Activated naive CD8-positive, alpha-beta T cell (primary cell): ENCODE measurements around the gene CMTM1.
"Not testable (repeated sequence)": the region's sequence is repeated elsewhere in the genome, so short reads cannot be mapped to it uniquely, and the experiment has no call there.

ENCODE experiments used
- H3K27ac Mint-ChIP-seq: one replicate; pipeline ENCODE4 v1.8.0; 2021; ENCODE audit warnings: mixed read lengths
- H3K27me3 Mint-ChIP-seq: one replicate; pipeline ENCODE4 v1.8.0; 2021; ENCODE audit warnings: mixed read lengths
- H3K36me3 Mint-ChIP-seq: one replicate; pipeline ENCODE4 v1.8.0; 2021; ENCODE audit warnings: mixed read lengths
- H3K4me1 Mint-ChIP-seq: one replicate; pipeline ENCODE4 v1.8.0; 2021; ENCODE audit warnings: low read depth, mixed read lengths
- H3K4me3 Mint-ChIP-seq: one replicate; pipeline ENCODE4 v1.8.0; 2021; ENCODE audit warnings: mild to moderate bottlenecking, mixed read lengths
- H3K9me3 Mint-ChIP-seq: one replicate; pipeline ENCODE4 v1.8.0; 2021; ENCODE audit warnings: low read depth, mixed read lengths

The CMTM1 gene

DNA sequence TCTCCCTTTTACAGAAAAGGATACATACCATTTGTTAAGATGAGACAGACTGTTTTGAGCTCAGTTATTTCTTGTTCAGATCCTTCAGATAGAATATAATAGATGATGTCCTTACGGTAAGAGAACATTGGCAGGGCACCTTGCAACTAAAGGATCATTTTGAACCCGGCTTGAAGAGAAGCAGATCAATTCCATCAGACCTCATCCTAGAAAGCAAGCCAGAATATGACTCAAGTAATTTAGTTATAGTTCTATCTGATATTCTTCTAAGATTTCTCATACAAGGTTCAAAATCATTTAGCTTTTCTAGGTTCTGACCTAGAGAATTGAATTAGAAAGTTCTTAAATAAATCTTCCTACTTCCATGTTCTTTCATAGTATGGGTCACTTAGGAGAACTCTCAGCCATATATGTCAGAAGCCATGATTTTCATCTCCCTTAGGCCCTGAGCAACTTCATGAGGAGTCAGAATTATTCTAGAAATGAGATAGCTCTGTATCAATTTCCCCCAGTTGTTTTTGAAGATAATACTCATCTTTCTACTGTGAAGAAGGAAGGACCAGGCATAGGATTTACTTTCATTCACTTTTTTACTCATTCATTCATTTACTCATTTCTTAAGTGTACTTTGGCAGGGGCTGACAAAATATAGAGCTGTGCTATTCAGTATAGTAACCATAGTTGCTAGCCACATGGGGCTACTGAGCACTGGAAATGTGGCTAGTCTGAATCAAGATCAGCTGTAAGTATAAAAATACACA lies 2.5 kb upstream of the CMTM1 start:
- Mint-ChIP-seq H3K4me3 (no peak overlapping the region), H3K27me3 (no peaks in the 10 kb centered on the region), H3K4me1 (peaks cover 44% of the 10 kb centered on the region), H3K36me3 (peaks cover 8% of the 10 kb centered on the region), H3K27ac (peak overlapping the region; percentile 59), H3K9me3 (no peaks in the 10 kb centered on the region)

DNA sequence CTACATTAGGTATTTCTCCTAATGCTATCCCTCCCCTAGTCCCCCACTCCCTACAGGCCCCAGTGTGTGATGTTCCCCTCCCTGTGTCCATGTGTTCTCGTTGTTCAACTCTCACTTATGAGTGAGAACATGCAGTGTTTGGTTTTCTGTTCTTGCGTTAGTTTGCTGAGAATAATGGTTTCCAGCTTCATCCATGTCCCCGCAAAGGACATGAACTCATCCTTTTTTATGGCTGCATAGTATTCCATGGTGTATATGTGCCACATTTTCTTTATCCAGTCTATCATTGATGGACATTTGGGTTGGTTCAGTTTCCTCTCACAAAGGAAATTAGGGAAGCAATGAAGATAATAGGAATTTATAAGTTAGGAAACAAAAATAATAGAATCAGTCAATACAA lies 1.0 kb downstream of the CMTM1 start:
- Mint-ChIP-seq H3K27ac (peak overlapping the region; percentile 70), H3K4me1 (peaks cover 27% of the 10 kb centered on the region)
- H3K4me3 Mint-ChIP-seq, H3K9me3 Mint-ChIP-seq, H3K27me3 Mint-ChIP-seq, H3K36me3 Mint-ChIP-seq: not testable (repeated sequence)

DNA sequence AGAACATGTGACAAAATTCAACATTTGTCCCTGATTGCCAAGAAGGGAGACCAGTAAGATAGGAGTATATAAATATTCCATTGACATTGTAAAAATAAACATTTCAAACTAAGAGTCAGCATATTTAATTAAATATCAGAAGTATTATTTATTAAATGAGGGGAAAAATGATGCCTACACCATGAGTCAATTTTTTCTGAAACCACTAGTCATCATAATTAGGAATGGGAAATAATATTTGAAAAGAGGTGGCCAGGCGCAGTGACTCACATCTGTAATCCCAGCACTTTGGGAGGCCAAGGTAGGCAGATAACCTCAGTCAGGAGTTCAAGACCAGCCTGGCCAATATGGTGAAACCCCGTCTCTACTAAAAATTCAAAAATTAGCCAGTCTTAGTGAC lies 2.1 kb downstream of the CMTM1 start:
- Mint-ChIP-seq H3K4me1 (peaks cover 16% of the 10 kb centered on the region), H3K27ac (no peak overlapping the region), H3K27me3 (no peaks in the 10 kb centered on the region), H3K36me3 (peaks cover 8% of the 10 kb centered on the region), H3K9me3 (no peaks in the 10 kb centered on the region), H3K4me3 (no peak overlapping the region)

DNA sequence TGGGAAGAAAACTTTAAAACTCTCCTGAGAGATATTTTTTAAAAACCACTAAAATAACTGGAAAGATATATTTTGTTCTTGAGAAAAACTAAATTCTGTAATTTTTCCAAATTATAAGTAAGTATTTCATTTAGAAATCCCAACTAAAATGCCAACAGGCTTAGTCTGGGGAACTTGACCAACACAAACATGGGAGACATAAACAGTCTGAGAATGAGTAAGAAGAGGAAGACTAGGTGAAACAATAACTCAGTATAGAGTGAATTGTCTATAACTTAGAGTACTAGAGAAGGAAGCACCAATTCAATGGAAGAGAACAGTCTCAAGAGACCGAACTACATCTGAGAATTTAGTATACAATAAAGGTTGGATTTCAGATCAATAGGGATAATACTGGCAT lies 2.9 kb downstream of the CMTM1 start:
- Mint-ChIP-seq H3K27me3 (no peaks in the 10 kb centered on the region), H3K27ac (peak overlapping the region; percentile 11), H3K9me3 (no peaks in the 10 kb centered on the region), H3K36me3 (peaks cover 8% of the 10 kb centered on the region), H3K4me1 (peaks cover 9% of the 10 kb centered on the region), H3K4me3 (no peak overlapping the region)

DNA sequence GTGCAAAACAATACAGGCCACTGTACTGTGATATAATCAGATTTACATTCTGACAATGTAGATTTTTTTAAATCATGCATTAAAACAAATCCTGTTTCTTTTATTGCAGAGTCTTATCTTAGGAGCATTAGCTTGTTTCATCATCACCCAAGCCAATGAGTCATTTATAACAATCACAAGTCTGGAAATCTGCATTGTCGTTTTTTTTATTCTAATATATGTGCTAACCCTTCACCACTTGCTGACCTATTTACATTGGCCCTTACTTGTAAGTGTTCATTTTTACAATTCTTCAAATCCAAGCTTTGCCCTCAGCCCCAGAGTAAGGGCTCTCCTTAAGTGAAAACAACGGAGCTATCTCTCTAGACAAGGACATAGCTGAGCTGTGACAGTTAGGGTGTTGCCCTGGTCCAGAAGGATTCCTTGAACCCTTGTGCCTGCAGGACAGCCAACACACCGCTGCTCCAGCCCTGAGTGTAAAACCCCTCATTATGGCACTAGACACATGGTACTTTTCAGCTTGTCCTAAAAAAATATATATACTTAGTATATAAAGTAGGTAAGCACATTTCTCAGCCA lies 3.7 kb downstream of the CMTM1 start:
- Mint-ChIP-seq H3K4me3 (no peak overlapping the region), H3K27me3 (no peaks in the 10 kb centered on the region), H3K4me1 (peaks cover 8% of the 10 kb centered on the region), H3K36me3 (peaks cover 8% of the 10 kb centered on the region), H3K9me3 (no peaks in the 10 kb centered on the region), H3K27ac (peak overlapping the region; percentile 11)

DNA sequence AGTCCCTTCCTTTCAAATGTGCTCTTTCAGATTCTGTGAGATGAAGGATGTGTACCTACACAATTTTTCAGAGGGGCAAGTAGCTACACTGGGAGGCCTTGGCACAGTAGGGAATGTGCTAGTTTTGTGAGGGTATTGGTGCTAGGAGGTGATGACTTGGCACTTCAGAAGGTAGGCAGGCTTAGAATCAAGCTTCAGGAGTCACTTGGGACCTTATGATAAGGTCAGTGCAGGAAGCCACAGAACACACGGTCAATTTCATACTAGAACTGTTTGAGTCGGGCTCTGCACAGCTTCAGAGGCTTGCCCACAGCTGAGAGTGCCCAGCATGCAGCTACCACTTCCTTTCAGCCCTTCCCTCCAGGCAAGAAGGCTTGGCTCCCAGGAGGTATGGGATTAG lies 6.1 kb downstream of the CMTM1 start:
- Mint-ChIP-seq H3K36me3 (peaks cover 5% of the 10 kb centered on the region), H3K4me3 (no peak overlapping the region), H3K9me3 (no peaks in the 10 kb centered on the region), H3K4me1 (peaks cover 8% of the 10 kb centered on the region), H3K27ac (no peak overlapping the region), H3K27me3 (no peaks in the 10 kb centered on the region)

DNA sequence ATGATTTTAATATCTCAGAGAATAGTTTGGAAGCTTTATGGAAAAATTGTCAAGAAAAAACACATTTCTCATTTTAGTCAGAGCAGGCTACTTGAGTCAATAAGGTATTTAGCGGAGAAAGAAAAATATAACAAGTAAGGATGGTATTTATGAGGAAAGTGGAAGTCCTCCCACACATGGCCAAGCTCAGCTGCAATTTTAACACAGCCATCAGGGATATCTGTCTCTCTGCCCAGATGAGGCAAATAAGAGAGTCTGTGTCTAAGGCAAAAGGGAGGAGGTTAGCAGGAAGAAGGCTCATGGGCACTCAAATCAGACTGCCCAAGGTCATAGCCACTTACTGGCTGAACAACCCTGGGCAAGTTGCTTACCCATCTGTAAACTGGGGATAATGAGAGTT lies 7.8 kb downstream of the CMTM1 start:
- Mint-ChIP-seq H3K27ac (no peak overlapping the region), H3K27me3 (no peaks in the 10 kb centered on the region), H3K4me1 (peaks cover 10% of the 10 kb centered on the region)

DNA sequence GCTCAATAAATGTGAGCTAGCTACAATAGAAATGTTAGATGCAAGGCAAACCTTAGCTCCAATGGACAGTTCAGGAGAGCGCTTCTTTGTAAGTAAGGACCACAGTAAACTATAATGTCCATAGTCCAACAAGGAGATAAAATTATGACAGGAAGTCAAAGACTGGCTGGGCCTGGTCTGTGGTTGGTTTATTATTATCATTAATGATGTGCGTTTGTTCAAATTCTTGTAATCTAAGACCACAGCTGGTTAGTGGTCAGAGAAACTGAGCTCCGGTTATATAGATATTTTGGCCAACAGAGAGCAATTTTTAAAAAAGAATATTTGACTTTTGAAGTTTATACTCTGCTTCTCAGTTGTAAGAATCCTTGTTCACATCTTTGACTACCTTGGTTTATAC lies 8.3 kb downstream of the CMTM1 start:
- Mint-ChIP-seq H3K36me3 (no peaks in the 10 kb centered on the region), H3K4me3 (no peak overlapping the region), H3K27me3 (no peaks in the 10 kb centered on the region), H3K4me1 (peaks cover 11% of the 10 kb centered on the region), H3K27ac (no peak overlapping the region), H3K9me3 (no peaks in the 10 kb centered on the region)

More for the DNA sequence above, 7.8 kb downstream of the CMTM1 start:
- no peaks in the 10 kb centered on the region for H3K36me3 Mint-ChIP-seq
- H3K4me3 Mint-ChIP-seq = no peak overlapping the region
- no peaks in the 10 kb centered on the region for H3K9me3 Mint-ChIP-seq

DNA sequence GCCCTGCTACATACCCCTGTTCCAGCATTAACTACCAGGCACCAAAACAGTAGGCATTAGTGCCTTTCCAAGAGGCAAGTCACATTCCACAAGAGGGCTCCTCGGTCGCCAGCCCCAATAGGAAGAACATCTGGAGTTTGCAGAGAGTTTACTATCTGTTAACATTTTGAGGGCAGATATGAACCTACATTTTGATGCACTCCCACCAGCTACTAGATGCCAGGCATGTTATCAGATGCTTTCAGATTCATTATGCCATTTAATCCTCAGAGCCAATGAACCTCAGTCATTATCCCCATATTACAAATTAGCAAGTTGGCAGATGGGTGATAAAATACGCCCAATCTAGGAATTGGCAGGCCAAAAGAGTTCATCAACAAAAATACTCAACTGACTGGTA lies 8.8 kb downstream of the CMTM1 start:
- no peaks in the 10 kb centered on the region for H3K9me3 Mint-ChIP-seq
- H3K4me1 Mint-ChIP-seq = peaks cover 15% of the 10 kb centered on the region
- H3K36me3 Mint-ChIP-seq = no peaks in the 10 kb centered on the region
- no peak overlapping the region for H3K4me3 Mint-ChIP-seq
- no peak overlapping the region for H3K27ac Mint-ChIP-seq
- H3K27me3 Mint-ChIP-seq = no peaks in the 10 kb centered on the region

DNA sequence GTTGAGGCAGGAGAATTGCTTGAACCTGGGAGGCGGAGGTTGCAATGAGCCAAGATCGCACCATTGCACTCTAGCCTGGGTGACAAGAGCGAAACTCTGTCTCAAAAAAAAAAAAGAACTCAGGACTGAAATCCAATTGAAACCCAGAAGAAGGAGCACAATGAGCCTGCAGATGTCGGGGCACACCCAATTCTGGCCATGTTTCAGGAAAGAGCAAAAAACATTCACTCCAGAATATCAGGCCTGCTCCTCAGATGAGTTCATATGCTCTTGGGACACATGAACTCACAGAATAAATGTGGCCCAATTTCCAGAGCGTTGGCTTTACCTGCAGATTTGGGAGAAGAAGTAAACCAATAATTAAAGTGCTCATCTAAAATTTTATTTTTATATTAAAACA lies 10.1 kb downstream of the CMTM1 start:
- Mint-ChIP-seq H3K27ac (no peak overlapping the region), H3K36me3 (no peaks in the 10 kb centered on the region)

DNA sequence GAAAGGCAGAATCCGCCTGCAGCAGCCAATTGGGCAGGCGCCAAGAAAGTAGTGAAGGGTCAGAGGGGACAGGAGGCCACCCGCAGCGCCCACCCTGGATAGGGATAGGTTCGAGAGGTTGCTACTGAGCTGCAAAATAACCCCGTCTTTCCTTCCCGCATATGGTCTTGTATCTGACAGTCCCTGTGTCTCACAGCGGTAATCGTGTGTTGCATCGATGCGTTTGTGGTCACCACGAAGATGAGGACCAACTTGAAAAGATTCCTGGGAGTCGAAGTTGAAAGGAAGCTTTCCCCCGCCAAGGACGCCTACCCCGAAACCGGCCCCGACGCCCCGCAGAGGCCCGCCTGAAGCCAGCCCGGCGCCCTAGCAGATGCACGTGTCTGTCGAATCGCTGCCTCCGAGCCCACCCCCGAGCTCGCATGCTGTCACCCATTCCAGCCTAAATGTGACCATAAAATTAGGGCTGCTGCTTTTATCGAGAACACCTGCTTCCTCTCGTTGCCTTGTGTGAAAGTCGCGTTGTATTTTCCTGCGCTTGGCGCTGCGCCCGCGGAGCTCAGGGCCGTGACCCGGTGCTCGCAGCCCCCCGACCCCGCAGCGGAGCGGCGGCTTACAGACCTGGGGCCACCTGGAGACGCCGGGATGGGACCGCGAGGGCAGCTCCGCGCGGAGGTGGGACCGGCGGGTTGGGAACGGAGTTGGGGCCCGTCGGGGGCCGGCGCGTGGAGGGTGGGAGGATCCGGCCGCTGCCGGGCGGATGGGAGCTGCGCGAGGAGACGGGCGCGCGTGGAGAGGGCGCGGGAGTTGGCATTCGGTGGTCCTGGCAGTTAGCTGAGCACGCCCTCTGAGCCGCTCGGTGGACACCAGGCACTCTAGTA lies 12.7 kb downstream of the CMTM1 start, which contains the start of gene CMTM2:
Gene CMTM2 (plus strand): TSS at position 813 of the 881 bp plus-strand sequence. CDS start 145 bp downstream, outside the sequence.
- Mint-ChIP-seq H3K27ac (peak within 1 kb of the TSS; percentile 16), H3K36me3 (no peaks in the 10 kb centered on the region), H3K4me1 (peaks cover 15% of the 10 kb centered on the region), H3K27me3 (peaks cover 1% of the 10 kb centered on the region), H3K9me3 (no peaks in the 10 kb centered on the region), H3K4me3 (peak within 1 kb of the TSS; percentile 75)

More for the DNA sequence above, 10.1 kb downstream of the CMTM1 start:
- Mint-ChIP-seq H3K9me3 (no peaks in the 10 kb centered on the region), H3K4me1 (peaks cover 15% of the 10 kb centered on the region), H3K4me3 (no peak overlapping the region), H3K27me3 (peaks cover 1% of the 10 kb centered on the region)

DNA sequence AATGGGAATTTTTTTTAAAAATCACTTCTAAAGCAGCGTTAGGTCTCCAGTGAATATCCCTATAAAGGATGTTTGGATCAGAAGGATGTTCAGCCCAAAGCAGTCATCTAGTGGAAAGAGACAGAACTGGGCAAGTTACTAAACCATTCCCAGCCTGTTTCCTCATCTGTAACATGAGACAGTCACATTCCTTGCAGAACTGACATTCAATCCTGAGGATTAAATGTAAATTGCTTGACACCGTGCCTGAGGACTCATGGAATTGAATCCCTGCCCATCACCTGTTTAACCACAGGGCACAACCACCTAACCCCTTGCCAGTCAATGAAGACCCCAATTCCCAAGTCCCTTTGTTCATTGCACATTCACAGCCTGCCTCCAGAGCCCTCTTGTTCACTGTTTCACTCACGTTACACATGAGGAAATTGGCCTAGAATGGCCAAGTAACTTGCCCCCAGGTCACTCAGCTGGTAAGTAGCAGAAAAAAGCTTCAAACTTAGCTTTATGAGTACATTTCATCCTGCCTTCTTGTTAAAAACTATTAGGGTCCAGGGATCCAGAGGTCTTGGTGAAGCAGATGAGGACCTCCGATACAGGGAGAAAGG lies 14.5 kb downstream of the CMTM1 start:
- H3K36me3 Mint-ChIP-seq = no peaks in the 10 kb centered on the region
- H3K27ac Mint-ChIP-seq = no peak overlapping the region
- H3K27me3 Mint-ChIP-seq = peaks cover 1% of the 10 kb centered on the region
- H3K4me3 Mint-ChIP-seq = no peak overlapping the region
- H3K4me1 Mint-ChIP-seq = peaks cover 15% of the 10 kb centered on the region
- H3K9me3 Mint-ChIP-seq = no peaks in the 10 kb centered on the region

DNA sequence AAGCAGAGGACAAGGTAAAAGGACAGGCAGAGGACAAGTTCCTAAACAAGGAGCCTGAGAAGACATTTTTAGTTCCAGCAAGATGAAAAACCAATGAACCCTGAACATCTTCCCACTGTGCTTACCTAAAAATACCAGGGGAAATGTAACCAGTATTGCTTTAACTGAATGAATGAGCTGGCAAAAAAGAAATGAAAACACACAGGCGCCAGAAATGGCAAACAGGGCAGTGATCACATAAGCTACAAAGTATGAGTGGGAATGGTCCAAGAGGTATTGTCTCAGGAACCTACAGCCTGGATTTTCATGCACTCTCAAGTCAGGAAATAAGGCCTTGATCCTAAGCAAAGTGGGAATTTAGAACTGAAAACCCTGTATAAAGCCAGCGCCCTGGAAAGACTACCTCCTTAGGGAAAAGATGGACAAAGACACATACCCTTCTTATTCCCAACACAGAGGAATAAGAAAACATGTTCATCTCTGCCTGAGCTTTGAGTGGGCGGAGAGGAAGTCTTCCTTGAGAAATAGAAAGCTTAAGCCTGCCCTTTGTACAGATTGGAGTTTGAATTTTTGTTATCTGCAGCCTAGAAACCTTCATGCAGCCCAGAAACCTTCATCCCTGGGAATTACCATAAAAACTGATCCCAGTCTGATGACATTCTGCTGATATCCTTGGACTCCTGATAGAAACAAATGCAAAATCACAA lies 15.2 kb downstream of the CMTM1 start:
- Mint-ChIP-seq H3K27ac (no peak overlapping the region), H3K36me3 (no peaks in the 10 kb centered on the region), H3K9me3 (no peaks in the 10 kb centered on the region), H3K27me3 (peaks cover 1% of the 10 kb centered on the region), H3K4me3 (no peak overlapping the region), H3K4me1 (peaks cover 15% of the 10 kb centered on the region)

DNA sequence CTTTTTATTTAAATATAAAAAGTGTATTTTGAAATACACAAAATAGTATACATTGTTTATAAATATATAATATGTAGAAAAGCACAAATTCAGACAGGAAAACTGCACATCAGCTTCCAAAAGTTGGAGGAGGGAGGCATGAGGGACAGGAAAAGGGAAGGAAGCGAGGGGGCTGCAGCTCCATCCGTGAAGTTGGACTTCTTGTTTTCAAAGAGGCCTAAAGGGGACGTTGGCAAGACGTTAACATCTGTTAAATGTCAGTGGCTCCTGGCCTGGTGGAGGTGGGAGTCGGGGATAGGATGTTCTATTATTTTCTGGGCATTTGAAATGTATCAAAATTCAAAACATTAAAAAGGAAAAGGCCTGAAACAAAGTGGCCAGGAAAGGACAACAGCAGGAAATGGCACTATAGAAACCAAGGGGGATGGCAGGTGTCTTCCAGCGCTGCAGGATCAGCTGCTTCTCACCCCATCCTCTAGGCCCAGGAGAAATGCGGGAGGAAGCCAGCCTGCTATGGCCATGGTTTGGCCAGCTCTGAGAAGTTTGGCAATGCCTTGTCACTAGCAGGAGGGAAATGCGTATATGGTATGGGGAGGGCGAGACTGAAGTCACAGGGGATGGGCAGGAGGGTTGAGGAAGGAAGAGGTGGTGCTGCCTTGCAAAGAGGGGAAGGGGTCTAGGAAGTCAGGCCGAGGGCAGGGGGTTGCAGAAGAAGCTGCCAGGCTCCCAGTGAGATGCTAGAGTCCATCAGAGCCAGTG lies 19.4 kb downstream of the CMTM1 start:
- Mint-ChIP-seq H3K27ac (no peak overlapping the region), H3K4me3 (no peak overlapping the region)

More for the DNA sequence above, 19.4 kb downstream of the CMTM1 start:
- peaks cover 25% of the 10 kb centered on the region for H3K4me1 Mint-ChIP-seq
- H3K9me3 Mint-ChIP-seq = no peaks in the 10 kb centered on the region
- H3K27me3 Mint-ChIP-seq = no peaks in the 10 kb centered on the region
- H3K36me3 Mint-ChIP-seq = no peaks in the 10 kb centered on the region
